SK-N-MC (cell line): Measurements from ENCODE around the gene HLCS.

Experiments used
- DNase-seq: peaks from one replicate; pipeline ENCODE4 v3.0.0-alpha.2; 2011; ENCODE audit warnings: low read depth, low spot score
- H3K27ac ChIP-seq: fragments of 200-600 bp; sonication (generic); 2 replicates; pipeline ENCODE4 v1.5.1; 2016; ENCODE audit warnings: mixed run types
- H3K36me3 ChIP-seq: fragments of 200-600 bp; sonication (generic); 2 replicates; pipeline ENCODE4 v1.6.1; 2017; ENCODE audit warnings: antibody characterized with exemption, low read length, mixed read lengths; ENCODE audit not compliant: insufficient read depth
- H3K4me3 ChIP-seq: fragments of 200-600 bp; sonication (generic); 2 replicates; pipeline ENCODE4 v1.5.1; 2016
- H3K9ac ChIP-seq: fragments of 200-600 bp; sonication (generic); 2 replicates; pipeline ENCODE4 v1.8.0; 2017; ENCODE audit warnings: mixed run types, mixed read lengths; ENCODE audit not compliant: insufficient read length
- H3K9me3 ChIP-seq: fragments of 200-600 bp; sonication (generic); 2 replicates; pipeline ENCODE4 v1.6.1; 2017; ENCODE audit warnings: low read depth, mild to moderate bottlenecking, antibody characterized with exemption, low read length, moderate library complexity, mixed read lengths
- EZH2 ChIP-seq: fragments of 200-600 bp; sonication (generic); IDR thresholded peaks from one replicate; pipeline ENCODE4 v1.6.1; 2017; ENCODE audit warnings: antibody characterized with exemption
- FOXP2 ChIP-seq: optimal IDR thresholded peaks from 2 replicates; pipeline ENCODE3; 2011; ENCODE audit warnings: mild to moderate bottlenecking, moderate library complexity; ENCODE audit not compliant: insufficient read depth; ENCODE audit errors: extremely low read length, control extremely low read depth
- POLR2AphosphoS5 ChIP-seq: IDR thresholded peaks from 2 replicates; pipeline ENCODE4 v1.6.1; 2012; ENCODE audit warnings: mild to moderate bottlenecking, low read depth, low read length, borderline replicate concordance

HLCS gene

DNA sequence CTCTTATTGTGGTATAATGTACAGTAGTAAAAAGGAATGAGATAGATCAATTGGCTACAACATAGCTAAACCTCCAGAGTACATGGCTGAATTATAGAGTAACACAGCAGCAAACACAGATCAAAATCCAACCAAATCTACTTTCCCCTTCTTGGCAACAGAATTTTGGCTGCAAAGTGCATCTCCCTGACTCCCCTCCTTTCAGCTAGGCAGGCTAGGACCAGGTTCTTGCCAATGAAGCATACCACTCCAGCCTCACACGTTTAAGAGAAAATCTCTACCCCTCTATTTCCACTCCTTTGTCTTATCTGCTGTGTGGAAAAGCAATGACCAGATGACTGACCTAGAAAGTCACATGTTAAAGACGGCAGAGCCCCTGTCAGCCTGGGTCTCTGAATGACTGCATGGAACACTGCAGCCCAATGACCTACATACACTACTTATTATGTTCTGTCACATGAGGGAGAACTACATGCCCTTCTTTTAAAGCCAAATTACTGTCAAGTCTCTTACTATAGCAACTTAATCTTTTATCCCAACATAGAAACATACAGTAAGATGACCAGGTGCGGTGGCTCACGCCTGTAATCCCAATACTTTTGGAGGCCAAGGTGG is 99.1 kb downstream of the HLCS start:
- H3K36me3 ChIP-seq = no peaks in the 10 kb centered on the region
- no peak overlapping the region for H3K4me3 ChIP-seq
- no peak for TF ChIP-seq POLR2AphosphoS5
- no peak for TF ChIP-seq FOXP2
- no peak for TF ChIP-seq EZH2
- no peak for DNase-seq
- H3K9me3 ChIP-seq = no peaks in the 10 kb centered on the region
- H3K9ac ChIP-seq = no peak overlapping the region
- no peak overlapping the region for H3K27ac ChIP-seq

DNA sequence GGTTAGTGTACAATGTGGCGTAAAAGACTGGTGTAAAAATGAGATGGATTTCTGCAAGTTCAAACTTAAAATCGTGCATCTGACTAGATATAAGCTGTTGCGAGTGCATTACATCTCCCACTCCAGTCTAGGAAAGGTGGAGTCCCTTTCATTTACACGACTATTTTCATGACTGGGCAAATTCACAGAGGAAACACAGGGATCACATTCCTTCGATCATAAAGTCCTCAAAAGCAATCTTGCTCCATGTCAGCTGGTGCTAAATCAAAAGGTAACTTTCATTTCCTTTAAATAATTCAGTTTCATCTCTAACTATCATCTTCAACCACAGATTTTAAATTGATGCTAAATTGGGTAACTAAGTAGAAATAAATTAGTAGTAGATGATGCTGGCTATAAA is 100.0 kb downstream of the HLCS start:
- TF ChIP-seq POLR2AphosphoS5 = no peak
- TF ChIP-seq FOXP2 = no peak
- TF ChIP-seq EZH2 = no peak
- Histone ChIP-seq H3K9me3 (no peaks in the 10 kb centered on the region), H3K36me3 (no peaks in the 10 kb centered on the region), H3K4me3 (no peak overlapping the region), H3K27ac (no peak overlapping the region), H3K9ac (no peak overlapping the region)
- DNase-seq = no peak

DNA sequence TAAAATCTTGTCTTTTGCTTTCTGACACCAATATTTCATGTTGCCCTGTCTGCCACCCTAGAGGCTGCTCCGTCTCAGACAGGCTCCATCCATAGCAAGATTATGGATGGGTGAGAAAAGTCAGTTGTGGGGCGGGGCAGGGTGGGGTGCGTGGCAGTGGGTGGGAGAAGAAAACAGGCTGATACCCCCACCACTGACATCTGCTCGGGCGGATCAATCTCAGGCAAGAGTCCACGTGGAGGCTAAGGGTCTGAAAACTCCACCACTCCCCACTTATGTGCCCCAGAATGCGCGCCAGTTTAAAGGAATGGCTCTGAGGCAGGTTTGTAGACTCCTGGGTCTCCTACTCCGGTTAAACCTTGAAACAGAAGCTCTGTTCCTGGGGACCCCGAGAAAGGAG is 101.5 kb downstream of the HLCS start:
- Histone ChIP-seq H3K9ac (no peak overlapping the region), H3K27ac (no peak overlapping the region), H3K4me3 (no peak overlapping the region), H3K9me3 (no peaks in the 10 kb centered on the region), H3K36me3 (no peaks in the 10 kb centered on the region)
- no peak for DNase-seq
- no peak for TF ChIP-seq EZH2
- TF ChIP-seq POLR2AphosphoS5 = no peak

- Histone ChIP-seq H3K9ac (no peak overlapping the region), H3K9me3 (no peaks in the 10 kb centered on the region), H3K36me3 (no peaks in the 10 kb centered on the region), H3K27ac (no peak overlapping the region), H3K4me3 (no peak overlapping the region)
- DNase-seq = no peak
- TF ChIP-seq POLR2AphosphoS5 = no peak
- TF ChIP-seq EZH2 = no peak
- no peak for TF ChIP-seq FOXP2
Observed at GRCh38 chr21:36863260-36863659, 103.2 kb downstream of the HLCS start.

DNA sequence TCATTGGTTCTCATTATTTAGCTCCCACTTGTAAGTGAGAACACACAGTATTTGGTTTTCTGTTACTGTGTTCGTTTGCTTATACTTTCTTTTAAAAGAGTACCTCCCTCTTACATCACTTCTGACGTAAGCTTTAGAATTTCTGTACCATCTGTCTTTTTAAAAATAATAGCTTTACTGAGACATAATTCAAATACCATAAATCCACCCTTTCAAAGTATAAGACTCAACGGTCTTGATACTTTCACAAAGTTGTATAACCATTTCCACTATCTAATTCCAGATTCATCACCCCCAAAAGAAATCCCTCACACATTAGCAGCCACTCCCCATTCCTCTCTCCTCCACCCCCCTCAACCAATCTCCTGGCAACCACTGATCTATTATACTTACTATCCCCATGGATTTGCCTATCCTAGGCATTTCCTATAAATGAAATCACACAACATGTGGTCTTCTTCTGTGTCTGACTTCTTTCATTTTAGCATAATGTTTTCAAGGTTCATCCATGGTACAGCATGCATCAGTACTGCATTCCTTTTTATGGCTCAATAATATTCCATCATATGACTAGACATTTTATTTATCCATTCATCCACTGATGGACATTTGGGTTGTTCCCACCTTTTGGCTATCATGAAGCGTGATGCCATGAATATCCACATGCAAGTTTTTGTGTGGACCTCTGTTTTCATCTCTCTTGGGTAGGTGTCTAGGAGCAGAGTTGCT is 104.7 kb downstream of the HLCS start:
- Histone ChIP-seq H3K4me3 (no peak overlapping the region), H3K27ac (no peak overlapping the region), H3K9me3 (no peaks in the 10 kb centered on the region), H3K36me3 (no peaks in the 10 kb centered on the region), H3K9ac (no peak overlapping the region)
- TF ChIP-seq EZH2 (no peak), POLR2AphosphoS5 (no peak), FOXP2 (no peak)
- DNase-seq = no peak

DNA sequence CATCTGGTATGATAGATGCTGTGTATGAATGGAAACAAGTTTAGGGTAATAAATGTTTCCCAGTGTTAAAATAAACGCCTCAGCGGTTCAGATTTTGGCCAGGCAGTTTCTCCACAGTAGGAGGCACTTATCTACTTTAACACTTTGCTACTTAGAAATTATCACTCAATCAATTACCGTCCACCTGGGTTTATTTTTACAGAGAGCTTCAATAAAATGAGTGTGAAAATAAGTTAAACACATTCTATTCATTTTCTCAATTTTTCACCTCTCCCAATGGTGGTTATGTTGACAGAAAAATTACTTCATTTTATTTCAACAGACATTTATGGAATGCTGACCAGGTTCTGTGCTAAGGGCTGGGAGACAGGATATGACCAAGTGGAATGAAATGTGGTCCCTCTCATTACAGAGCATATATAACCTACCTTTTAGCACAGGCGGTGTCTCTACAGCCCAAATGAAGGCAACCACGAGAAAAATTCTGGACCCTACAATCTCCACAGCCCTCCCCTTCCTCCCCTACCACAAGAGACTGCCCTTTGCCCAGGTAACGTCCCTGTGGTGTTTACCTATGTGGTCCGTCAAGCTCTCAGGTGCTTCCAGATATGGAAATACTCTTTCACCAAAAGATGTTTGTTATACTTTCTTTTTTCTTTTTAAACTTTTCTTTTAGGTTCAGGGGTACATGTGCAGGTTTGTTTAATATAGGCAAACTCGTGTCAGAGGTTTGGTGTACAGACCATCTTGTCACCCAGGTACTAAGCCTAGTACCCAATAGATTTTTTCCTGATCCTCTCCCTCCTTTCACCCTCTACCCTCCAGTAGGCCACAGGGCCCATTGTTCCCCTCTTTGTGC is 105.5 kb downstream of the HLCS start:
- no peak for TF ChIP-seq EZH2
- TF ChIP-seq FOXP2 = no peak
- no peak for TF ChIP-seq POLR2AphosphoS5
- no peak overlapping the region for H3K27ac ChIP-seq
- H3K9me3 ChIP-seq = no peaks in the 10 kb centered on the region
- no peaks in the 10 kb centered on the region for H3K36me3 ChIP-seq
- no peak overlapping the region for H3K4me3 ChIP-seq
- DNase-seq = no peak
- no peak overlapping the region for H3K9ac ChIP-seq

DNA sequence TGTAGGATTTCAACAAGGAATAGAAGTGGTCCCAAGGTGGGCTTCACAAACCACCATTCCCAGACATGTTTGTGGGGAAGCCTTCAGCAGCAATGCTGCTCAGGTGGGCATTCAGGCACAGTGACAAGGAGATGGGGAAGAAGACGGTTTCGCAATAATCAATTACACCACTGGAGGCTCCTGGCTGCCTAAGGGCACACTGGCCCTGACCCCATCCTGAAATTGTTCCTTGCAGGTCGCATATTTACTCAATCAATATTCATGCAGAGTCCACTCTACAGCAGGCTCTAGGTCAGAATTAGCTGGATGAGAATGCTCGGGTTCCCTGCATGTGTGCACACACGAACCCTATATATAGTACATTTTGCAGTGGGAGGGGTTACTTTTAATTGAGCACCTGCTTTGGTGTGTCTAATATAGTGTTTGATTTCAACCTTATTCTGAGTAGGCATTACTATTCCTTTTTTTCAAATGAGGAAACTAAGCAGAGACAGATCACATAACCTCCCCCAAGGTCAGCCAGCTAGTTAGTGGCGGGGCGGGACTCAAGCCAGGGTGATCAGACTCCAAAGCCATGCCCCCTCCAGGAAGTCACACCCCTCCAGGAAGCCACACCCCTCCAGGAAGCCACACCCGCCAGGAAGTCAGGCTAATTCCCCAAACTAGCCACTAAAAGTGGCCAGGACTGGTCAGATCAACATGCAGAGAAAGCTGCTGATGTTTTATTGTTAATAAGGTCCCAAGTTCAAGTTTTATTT is 106.5 kb downstream of the HLCS start:
- no peak overlapping the region for H3K4me3 ChIP-seq
- no peaks in the 10 kb centered on the region for H3K36me3 ChIP-seq
- H3K9ac ChIP-seq = no peak overlapping the region
- no peak for TF ChIP-seq POLR2AphosphoS5
- no peak for TF ChIP-seq FOXP2
- no peak for TF ChIP-seq EZH2
- no peak for DNase-seq
- H3K27ac ChIP-seq = no peak overlapping the region
- no peaks in the 10 kb centered on the region for H3K9me3 ChIP-seq

- H3K9me3 ChIP-seq = no peaks in the 10 kb centered on the region
- H3K9ac ChIP-seq = no peak overlapping the region
- H3K27ac ChIP-seq = no peak overlapping the region
- TF ChIP-seq POLR2AphosphoS5 (no peak), EZH2 (no peak), FOXP2 (no peak)
- no peaks in the 10 kb centered on the region for H3K36me3 ChIP-seq
- no peak overlapping the region for H3K4me3 ChIP-seq
- DNase-seq = no peak
Observed at GRCh38 chr21:36858320-36858957, 108.0 kb downstream of the HLCS start.
